ENCODE measurements around the gene DNM3.

Gene DNM3

DNA sequence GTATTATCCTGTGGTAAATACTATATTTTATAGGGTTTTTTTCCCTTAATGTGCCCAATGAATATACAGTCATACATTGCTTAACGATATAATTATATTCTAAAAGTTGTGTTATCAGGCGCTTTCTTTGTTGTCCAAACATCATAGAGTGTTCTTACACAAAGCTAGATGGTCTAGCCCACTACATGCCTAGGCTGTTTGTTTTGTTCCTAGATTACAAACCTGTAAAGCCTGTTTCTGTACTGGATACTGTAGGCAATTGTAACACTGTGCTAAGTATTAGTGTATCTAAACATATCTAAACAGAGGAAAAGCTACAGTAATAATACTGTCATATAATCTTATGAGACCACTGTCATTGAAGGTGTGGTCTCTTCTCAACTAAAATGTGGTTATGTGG lies 336.6 kb downstream of the DNM3 start:
- DNase-seq (ENCODE audit: low spot score): no peak

DNA sequence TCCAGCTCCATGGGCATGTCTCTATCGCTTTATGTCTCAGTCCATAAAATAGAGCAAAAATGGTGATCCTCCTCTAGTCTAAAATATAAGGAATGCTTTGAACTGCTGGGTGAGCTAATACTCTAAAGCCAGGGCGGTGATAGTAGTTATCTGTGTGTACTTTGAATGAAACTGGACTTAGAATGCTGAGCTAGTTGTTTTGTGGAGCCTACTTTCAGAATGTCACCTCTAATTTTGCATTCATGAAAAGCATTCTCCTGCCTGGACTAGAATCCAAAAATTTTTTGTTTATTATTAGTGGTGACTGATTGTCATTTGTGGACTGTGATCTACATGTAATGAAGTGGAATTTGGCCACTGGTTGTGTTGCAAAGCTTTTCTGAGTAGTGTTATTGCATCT lies 337.6 kb downstream of the DNM3 start:
- DNase-seq (ENCODE audit: low spot score): no peak

DNA sequence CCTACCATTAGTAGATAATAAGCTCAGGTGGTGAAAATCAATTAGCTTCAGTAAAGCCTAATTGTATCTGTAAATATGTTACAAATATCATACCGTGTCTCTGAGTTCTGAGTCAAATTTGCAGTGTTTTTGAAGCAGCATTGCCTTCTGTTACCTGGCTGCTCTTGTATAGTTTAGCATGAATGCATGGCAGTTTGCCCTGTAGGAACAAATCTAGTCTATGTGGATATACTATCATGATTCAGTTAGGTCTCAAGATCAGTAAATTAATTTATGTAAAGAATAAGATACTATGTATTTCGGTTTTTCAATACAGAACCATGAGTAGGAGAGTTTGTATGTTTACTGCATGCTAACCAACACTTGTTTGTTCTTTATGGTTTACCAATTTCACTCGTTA lies 338.6 kb downstream of the DNM3 start:
- no peak for DNase-seq (ENCODE audit: low spot score)

DNA sequence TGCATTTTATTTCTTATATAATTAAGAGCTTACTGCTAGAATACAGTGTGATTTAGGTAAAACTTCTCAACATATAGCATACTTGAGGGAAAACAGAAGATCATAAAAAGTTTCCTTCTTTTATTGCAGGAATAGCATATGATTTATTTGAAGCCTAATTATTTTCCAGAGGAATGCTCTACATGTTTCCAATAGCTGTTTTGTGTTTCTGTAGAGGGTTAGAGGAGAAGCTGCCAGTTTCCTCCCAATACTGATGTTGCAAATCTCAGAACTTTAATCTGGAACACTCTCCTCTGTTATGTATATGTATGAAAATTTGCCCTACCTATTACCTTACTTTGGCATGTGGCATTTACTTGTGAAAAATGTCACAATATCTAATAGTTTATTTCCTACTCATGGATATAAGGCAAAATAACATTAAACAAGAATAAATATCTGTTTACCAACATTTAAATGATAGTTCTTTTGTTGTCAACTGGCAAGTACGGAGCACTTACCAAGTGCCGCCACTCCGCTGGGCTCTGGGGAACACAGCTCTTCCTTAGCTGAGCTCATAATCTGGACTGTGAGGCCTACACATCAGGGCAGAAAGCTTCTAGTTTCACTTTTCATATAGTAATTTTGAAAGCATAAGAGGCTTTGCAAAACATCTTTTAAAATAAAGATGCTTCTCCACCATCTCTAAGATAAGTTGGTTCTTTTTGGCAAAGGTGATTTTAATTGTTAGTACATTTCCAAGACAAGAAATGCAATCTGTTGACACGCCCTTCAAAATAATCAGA lies 339.4 kb downstream of the DNM3 start:
- peak; percentile 59 for DNase-seq (ENCODE audit: low spot score)

DNA sequence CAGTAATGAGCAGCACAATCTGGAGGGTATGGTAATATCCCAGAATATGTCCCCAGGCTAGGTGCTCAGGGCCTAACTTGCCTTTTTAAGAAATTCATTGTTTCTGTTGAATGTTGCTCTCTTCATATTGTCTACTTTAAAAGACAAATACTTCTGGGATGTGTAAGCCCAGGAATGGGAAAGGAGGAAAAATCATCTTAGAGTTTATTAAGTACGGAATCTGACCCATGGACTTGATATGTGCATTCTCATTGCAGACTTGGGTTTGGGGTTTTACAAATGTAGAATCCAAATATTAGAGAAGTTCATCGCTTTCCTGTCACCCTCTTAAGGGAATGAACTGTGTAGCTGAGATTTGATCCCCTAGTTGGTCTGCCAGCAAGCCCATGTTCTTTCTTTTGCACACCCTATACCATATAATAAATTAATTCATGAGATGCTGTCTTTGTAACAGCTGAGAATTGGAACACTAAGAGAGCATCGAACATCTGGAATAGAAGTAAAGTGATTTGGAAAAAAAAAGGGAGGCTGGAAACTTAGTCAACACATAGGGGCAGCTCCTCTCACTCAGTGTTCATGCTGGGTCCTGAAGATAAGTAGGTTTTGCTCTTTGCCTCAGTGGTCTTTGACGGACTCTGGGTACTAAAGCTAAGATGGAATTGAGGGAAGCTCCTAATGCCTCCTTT lies 343.4 kb downstream of the DNM3 start:
- no peak for DNase-seq (ENCODE audit: low spot score)

DNA sequence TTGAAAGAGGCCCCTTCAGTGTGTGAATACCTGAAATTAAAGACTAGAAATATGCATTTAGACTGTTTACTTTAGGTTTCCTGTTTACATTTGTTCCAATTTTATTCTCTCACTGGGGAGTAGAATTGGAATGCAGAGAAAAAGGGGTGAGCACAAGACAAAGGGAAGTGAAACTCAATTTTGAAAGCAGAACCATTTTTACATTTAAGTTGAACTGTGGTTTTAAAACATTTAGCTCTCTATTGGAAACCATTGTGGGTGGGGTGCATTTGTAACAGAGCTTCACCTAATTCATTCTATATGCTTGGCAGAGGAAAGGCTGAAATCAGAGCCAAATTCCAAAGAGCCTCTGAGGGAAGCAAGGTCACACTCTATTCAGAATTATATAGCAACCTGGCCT lies 343.9 kb downstream of the DNM3 start:
- DNase-seq (ENCODE audit: low spot score): no peak

DNA sequence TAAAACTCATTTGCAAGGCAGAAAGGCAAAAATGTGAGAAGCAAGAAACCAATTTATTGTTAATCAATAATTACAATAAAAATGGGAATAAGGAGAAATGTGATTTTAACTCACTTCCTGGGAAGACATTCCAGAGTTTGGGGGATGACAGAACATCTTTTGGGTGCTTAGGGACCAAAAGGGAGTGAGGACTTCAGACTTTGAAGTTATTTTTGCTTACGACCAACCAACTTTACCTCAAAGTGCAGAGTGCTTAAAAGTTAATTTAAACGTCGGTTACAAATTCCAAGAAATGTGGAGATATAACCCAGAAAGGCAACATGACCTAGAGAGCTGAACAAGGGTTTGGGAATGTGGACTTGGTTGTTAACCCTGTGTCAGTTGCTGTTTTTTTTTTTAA lies 344.7 kb downstream of the DNM3 start:
- DNase-seq (ENCODE audit: low spot score): no peak

DNA sequence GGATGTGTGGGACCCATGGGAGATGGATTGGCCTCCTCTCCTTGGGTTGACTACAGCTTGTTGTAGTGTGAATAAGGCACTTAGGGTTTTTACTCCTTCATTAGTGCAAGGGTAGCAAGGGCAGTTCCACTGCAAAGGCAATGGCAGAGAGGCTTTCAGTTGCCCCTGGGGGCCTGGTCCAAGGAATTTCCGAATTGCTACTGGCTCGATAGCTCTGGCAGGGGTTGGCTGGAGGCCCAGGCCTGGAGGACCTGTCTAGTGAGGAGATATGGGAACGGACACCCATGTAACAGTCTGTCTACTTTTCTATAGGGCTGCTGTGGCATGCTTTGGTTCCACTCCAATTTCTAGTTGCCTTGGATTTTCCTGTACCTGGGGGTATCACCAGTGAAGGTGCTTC lies 360.3 kb downstream of the DNM3 start:
- DNase-seq (ENCODE audit: low spot score): no peak

DNA sequence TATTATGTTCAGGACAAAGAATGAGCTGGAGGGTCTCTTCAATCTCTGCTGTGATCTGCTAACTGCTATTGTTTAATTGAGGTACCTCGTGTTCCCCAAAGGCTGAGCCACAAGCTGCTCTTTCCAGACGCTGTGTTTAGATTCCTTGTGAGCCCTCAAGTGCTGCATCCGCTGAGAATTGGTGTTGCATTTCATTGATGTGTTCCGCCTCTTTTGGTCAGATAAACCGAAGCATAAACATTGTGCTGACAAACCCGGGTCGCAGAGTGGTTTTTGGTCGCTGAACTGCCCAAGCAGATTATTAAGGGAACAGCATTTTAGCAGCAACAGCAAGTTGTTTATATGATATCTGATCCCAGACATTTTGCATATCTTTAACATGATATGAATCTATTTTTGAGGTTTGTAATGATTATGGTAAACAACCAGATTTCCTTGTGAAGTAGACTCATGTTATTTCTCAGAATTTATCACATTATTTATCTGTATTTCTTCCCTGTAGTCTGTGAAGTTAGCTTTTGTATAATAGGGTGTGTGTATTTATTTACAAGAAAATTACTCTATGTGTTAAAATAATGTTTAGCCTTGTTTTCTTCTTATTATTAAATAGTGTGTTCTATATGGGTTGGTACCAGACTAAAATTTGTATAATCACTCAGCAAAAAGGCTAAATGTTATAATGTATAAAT lies 362.0 kb downstream of the DNM3 start:
- peak; percentile 30 for DNase-seq (ENCODE audit: low spot score)

DNA sequence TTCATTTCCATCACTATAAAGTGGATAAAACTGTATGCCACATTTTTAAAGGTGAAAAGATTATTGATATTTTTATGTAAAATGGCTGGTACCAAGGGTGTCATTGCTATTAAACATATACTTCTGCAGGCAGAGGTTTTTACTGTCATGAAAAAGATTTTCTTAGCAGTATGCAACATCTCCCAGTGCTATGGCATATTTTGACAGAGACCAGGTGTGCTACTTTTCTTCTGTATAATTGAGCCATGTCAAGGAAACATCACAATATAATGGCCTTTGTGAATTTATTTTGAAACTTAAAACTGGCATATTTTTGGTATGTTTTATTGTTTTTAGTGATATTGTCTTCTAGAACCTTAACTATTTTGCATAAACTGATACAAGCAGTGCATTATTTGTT lies 362.6 kb downstream of the DNM3 start:
- DNase-seq (ENCODE audit: low spot score): no peak

DNA sequence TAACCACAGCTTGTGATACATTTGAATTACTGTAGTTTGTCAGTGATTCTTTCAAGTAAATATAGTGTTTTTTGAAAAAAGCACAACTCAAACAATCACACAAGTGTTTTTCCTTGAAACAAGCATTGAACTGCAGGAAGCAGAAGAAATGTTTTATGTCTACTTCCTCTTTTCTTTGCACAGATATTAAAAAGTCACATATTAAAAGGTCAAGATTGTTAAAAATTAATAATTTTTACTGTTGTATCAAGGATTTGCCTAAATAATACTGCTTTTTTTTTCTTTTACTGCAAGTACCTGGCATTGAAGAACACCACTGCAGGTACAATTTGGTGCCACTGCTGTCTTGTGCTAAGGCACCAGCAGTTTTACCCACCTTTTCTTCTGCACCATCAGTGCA lies 365.0 kb downstream of the DNM3 start:
- no peak for DNase-seq (ENCODE audit: low spot score)

DNA sequence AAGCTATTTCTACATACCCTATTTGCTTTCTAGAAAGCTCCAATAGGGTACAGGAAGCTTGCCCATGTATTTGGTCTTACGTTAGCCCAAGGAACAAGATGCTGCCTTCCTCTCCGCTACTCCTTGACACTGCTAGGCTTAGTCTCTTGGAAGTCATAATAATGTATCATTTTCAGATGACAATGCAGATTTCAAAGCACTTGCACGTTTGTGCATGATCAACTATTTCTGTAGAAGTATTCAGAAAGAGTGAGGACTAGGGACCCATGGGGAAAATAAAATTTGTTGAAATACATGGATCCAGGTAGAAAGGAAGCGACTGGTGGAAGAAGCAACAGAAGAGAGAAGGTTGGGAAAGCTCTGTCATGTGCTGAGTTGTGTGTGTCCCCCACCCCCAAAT lies 367.3 kb downstream of the DNM3 start:
- DNase-seq (ENCODE audit: low spot score): no peak

DNA sequence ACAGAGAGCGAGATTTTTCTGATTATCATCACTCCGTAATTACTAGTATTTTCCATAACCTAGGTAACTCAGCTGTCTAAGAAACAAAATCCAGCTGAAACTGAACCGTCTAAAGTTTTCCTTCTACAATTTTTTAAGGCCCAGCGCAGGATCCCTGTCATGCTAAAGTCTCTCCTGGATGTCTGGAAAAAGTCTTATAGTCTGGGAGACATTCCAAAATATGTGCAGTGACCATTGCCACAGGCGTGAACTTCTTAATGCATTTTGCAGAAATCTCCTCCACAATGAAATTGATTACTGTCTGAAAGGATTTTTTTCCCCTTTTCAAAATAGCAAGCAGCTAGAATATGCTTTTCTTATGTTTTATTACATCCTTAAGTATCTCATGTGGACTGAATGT lies 369.9 kb downstream of the DNM3 start:
- DNase-seq (ENCODE audit: low spot score): no peak

DNA sequence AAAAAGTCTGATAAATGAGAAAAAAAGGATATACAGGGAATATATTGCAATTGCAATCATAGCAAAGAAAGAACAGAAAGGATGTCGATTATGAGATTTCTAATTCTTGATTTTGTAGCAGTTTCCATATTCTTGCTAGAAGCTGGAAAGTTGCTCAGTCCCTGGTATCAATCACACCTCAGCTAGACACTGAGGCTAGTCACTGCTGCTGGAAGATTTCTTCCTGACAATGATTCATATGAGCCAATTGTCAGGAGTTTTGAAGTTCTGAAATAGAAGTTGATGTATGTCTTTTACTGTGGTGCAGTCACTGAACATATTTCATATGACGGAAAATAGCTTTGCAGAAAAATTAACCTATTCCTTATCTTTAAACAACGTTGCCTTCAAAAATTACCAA lies 370.8 kb downstream of the DNM3 start:
- DNase-seq (ENCODE audit: low spot score): no peak

DNA sequence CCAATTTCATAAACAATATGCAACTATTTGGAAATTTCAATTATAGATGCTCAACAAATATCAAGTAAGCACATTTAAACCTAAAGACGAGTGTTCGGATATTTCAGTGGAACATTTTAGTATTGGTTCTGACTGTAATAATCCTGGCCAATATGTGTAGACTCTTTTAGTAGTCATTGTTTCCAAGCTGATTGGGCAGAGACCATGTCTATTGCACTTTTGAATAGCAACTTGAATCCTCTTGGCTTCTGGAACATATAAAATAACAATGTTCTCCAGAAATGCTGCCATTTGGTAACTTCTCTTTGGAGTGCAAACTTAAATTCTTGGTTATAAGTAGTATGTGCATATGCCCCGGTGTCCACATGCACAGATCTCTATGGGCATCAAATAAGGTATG lies 373.7 kb downstream of the DNM3 start:
- no peak for DNase-seq (ENCODE audit: low spot score)

DNA sequence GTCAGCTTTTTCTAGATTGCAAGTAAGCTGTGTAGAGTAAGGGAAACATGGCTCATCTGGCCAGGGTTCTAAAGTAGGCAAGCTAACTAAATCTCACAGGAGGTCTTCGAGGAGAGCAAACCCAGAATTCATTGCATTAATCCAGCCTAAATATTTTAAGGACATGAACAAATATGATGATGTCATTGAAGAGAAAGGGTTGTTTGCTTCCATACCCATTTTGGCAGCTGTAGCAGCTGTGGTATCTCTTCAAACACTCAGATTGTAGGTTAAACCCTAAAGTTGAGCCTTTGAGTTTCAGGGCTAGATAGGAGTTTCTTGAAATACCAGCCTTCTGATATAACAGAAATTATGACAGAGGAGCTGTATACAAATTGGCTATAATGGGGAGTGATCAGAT lies 378.7 kb downstream of the DNM3 start:
- no peak for DNase-seq (ENCODE audit: low spot score)

DNA sequence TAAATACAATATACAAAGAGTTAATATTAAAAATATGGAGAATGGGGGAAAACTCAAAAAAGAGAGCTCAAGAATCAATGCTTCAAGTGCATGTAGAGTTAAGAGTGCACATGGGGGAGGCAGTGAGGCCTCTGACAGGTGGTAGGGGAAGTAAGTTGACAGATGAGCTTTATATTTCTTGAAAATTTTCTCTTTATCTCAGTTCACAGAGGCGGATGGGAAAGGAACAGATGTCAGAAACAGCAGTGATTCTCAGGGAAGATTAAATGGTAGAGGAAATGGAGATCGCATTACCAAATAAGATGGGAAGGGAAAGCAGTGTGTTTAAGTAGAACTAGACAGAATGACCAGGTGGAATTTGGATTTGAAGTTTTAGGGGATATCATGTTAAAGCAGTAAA lies 379.1 kb downstream of the DNM3 start:
- no peak for DNase-seq (ENCODE audit: low spot score)

DNA sequence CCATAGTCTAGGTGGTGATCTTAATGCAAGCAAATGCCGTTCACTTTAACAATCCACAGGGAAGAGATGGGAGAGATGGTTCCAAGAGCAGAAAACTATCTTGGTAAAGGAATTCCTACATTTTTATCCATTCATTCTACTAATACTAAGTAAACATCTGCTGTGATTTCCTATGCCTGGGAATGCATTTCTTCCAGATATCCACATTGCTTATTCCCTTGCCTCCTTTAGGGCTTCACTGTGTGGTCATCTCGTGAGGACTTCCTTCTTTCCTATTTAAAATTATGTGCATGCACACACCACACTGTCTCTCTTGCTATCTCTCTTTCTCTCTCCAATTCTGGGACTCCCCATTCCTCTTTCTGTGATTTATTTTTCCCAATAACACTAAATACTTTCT lies 380.1 kb downstream of the DNM3 start:
- no peak for DNase-seq (ENCODE audit: low spot score)

DNA sequence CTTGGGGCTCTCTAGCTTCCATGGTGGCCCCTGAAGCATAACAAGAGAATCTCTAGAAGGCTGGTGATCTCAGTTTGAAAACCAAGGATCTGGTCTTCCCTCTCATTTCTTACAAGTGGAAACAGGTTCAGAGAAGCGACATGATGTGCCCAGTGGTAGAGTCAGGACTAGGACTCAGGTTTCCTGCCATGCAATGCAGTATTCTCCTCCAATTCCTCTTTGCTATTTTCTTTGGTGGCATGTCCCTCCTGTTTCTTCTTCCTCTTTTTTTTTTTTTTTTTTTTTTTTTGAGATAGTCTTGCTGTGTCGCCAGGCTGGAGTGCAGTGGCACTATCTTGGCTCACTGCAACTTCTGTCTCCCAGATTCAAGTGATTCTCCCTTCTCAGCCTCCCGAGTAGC lies 383.6 kb downstream of the DNM3 start:
- no peak for DNase-seq (ENCODE audit: low spot score)

DNA sequence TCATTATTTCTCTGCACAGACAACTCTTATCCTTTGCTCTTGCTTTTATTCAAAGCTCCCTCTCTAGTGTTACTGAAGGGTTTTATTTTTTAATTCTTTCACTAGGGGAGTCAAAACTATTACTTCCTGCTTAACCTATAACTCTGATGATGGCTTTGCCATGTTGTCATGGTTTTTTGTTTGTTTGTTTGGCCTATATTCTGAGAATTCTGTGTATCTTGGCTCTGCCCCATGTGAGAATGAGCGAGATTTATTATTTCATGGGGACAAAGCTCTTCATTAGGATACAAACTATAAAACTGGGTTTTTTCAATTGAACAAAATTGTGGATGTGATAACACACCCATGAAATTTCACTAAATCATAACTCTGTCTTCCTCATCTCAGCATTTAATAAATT lies 388.6 kb downstream of the DNM3 start:
- DNase-seq (ENCODE audit: low spot score): no peak

DNA sequence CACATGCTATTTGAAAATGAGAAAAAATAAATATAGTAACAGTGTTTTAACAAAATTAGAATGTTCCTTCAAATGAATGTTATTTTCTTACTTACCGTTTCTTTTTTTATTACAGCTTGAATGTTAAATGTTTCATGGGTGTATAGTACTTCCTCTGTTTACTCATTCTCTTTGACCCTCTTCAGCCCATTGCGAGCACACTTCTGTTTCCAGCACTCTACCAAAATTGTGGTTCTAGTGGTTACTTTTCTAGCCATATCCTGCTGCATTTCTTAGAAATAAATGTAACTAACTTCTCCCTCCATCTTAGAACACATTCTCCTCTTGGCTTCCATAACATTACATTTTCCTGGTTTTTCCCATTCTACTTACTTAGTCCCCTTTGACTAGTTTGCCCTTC lies 389.2 kb downstream of the DNM3 start:
- no peak for DNase-seq (ENCODE audit: low spot score)

DNA sequence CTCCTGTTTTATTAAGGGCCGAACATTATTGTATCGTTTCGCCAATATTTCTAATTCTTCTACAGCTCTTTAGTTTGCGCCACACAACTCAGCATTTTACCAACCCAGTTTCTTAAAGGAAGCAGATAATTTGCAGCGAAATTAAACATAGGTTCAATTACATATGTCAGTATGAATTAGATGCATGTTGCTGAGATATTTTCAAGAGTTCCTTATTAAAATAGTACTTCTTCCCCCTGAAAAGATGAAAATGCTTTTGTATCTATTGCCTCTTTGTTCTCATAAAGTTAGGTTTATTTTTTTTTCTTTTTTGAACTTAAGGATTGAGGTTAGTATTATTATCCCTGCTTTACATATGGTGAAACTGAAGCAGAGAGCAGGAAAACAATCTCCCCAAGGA lies 395.7 kb downstream of the DNM3 start:
- no peak for DNase-seq (ENCODE audit: low spot score)

DNA sequence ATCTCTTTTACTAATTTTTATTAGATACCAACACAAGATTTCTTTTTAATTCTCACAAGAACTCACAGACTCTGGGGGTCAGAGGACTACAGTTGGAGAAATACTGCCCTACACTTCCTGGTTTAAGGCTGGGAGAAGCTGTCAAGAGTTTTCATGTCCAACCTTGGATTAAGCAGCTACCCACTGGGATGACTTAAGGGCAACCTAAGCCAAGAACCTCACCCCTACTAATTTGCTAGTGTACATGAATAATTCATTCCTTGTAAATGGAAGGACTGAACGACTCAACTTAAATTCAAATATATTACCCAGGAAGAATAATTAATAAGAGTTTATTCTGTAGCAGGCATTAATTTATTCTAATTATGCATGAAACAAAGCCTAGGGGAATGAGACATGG lies 396.9 kb downstream of the DNM3 start:
- no peak for DNase-seq (ENCODE audit: low spot score)
